HG03565 (cell line): ENCODE results near the gene GARNL3.

Experiments
- ATAC-seq: cut with Tn5 transposase; IDR thresholded peaks from one replicate; pipeline ENCODE4 v1.9.1; 2021; ENCODE audit warnings: mild to moderate bottlenecking, moderate library complexity; ENCODE audit not compliant: unreplicated experiment

The GARNL3 gene

GRCh38 chr9:127277099-127277498 lies 12.5 kb downstream of the GARNL3 start:
- ATAC-seq, result no peak

GRCh38 chr9:127277770-127278169 lies 13.2 kb downstream of the GARNL3 start:
- no peak for ATAC-seq

GRCh38 chr9:127278372-127278771 lies 13.8 kb downstream of the GARNL3 start:
- no peak for ATAC-seq

GRCh38 chr9:127279717-127280285 lies 15.2 kb downstream of the GARNL3 start:
- ATAC-seq, result no peak

GRCh38 chr9:127280880-127281660 lies 16.5 kb downstream of the GARNL3 start:
- ATAC-seq, result no peak

- no peak for ATAC-seq
Observed at GRCh38 chr9:127281891-127282290, 17.3 kb downstream of the GARNL3 start.

GRCh38 chr9:127282611-127283010 lies 18.0 kb downstream of the GARNL3 start:
- no peak for ATAC-seq

- no peak for ATAC-seq
Observed at GRCh38 chr9:127283135-127283534, 18.6 kb downstream of the GARNL3 start.

GRCh38 chr9:127283917-127284497 lies 19.4 kb downstream of the GARNL3 start:
- no peak for ATAC-seq

- ATAC-seq, result no peak
Observed at GRCh38 chr9:127285965-127286364, 21.4 kb downstream of the GARNL3 start.

- ATAC-seq, result no peak
Observed at GRCh38 chr9:127290561-127291065, 26.0 kb downstream of the GARNL3 start.

GRCh38 chr9:127291246-127291778 lies 26.7 kb downstream of the GARNL3 start:
- no peak for ATAC-seq

- ATAC-seq, result no peak
Observed at GRCh38 chr9:127292415-127292814, 27.8 kb downstream of the GARNL3 start.

GRCh38 chr9:127293328-127293727 lies 28.8 kb downstream of the GARNL3 start:
- ATAC-seq, result no peak

GRCh38 chr9:127293767-127294166 lies 29.2 kb downstream of the GARNL3 start:
- no peak for ATAC-seq

GRCh38 chr9:127295005-127295404 lies 30.4 kb downstream of the GARNL3 start:
- no peak for ATAC-seq

- no peak for ATAC-seq
Observed at GRCh38 chr9:127300886-127301447, 36.4 kb downstream of the GARNL3 start.

GRCh38 chr9:127303830-127304229 lies 39.3 kb downstream of the GARNL3 start:
- no peak for ATAC-seq

GRCh38 chr9:127305206-127305837 lies 40.7 kb downstream of the GARNL3 start:
- ATAC-seq, result no peak

GRCh38 chr9:127305838-127306226 lies 41.3 kb downstream of the GARNL3 start:
- ATAC-seq, result no peak

- no peak for ATAC-seq
Observed at GRCh38 chr9:127307802-127308201, 43.2 kb downstream of the GARNL3 start.
